Measurements from ENCODE around the gene CRLF1.

- TF ChIP-seq POLR2A (IDR thresholded peaks at IDR 0.05) (no peak), CTCF (IDR thresholded peaks at IDR 0.05) (no peak)
Observed at GRCh38 chr19:18610556-18611326, 4.1 kb upstream of the CRLF1 start.
